Osteoblast (primary cell): Measurements from ENCODE around the gene OTOG. TPM values are rescaled to one million over a fixed set of nuclear protein-coding genes. Genes with fewer than 3 reads are reported as not detected.

Experiments used
- DNase-seq: peaks from one replicate; pipeline ENCODE4 v3.0.0; 2011; ENCODE audit warnings: low spot score, mixed read lengths; ENCODE audit not compliant: insufficient read length; ENCODE audit errors: missing footprints
- H2AFZ ChIP-seq: 2 replicates; pipeline ENCODE4 v1.6.0; 2011; ENCODE audit warnings: mild to moderate bottlenecking, low read length
- H3K27ac ChIP-seq: 2 replicates; pipeline ENCODE4 v1.5.1; 2011; ENCODE audit warnings: mild to moderate bottlenecking, low read depth, low read length, moderate library complexity
- H3K27me3 ChIP-seq: 2 replicates; pipeline ENCODE4 v1.6.0; 2012; ENCODE audit warnings: mild to moderate bottlenecking, control low read depth, inconsistent platforms, low read length, moderate library complexity; ENCODE audit not compliant: insufficient read depth
- H3K36me3 ChIP-seq: 2 replicates; pipeline ENCODE4 v1.5.1; 2011; ENCODE audit warnings: mild to moderate bottlenecking, low read length, control low read depth, moderate library complexity; ENCODE audit not compliant: insufficient read depth
- H3K4me1 ChIP-seq: 2 replicates; pipeline ENCODE4 v1.5.1; 2011; ENCODE audit warnings: mild to moderate bottlenecking, low read length, control low read depth, moderate library complexity; ENCODE audit not compliant: insufficient read depth
- H3K4me2 ChIP-seq: 2 replicates; pipeline ENCODE4 v1.6.0; 2011; ENCODE audit warnings: mild to moderate bottlenecking, low read length; ENCODE audit not compliant: insufficient read depth
- H3K4me3 ChIP-seq: fragments of 200-600 bp; sonication (generic); 3 replicates; pipeline ENCODE4 v1.5.1; 2012; ENCODE audit warnings: mild to moderate bottlenecking, low read length, inconsistent platforms; ENCODE audit not compliant: insufficient read depth
- H3K79me2 ChIP-seq: 2 replicates; pipeline ENCODE4 v1.6.0; 2012; ENCODE audit warnings: mild to moderate bottlenecking, low read length, control low read depth, inconsistent platforms; ENCODE audit not compliant: insufficient read depth
- H3K9me3 ChIP-seq: 2 replicates; pipeline ENCODE4 v1.5.1; 2011; ENCODE audit warnings: low read depth, low read length, control low read depth
- H4K20me1 ChIP-seq: 2 replicates; pipeline ENCODE4 v1.6.0; 2012; ENCODE audit warnings: mild to moderate bottlenecking, low read length, control low read depth; ENCODE audit not compliant: insufficient read depth
- total RNA-seq: library from RNA; depleted of rRNA; stranded (reverse); fragments of >200 nt; gene quantifications from 2 replicates; pipeline ENCODE4 v1.2.3, GENCODE V29; 2012
- TF ChIP-seq, protein P1 (sequence below): IDR thresholded peaks from 2 replicates; pipeline ENCODE4 v1.5.1; 2011; ENCODE audit warnings: mild to moderate bottlenecking, low read depth, low read length, moderate library complexity; ENCODE audit errors: extremely low read depth

Gene OTOG
- total RNA-seq, 1 donor, result not detected

DNA sequence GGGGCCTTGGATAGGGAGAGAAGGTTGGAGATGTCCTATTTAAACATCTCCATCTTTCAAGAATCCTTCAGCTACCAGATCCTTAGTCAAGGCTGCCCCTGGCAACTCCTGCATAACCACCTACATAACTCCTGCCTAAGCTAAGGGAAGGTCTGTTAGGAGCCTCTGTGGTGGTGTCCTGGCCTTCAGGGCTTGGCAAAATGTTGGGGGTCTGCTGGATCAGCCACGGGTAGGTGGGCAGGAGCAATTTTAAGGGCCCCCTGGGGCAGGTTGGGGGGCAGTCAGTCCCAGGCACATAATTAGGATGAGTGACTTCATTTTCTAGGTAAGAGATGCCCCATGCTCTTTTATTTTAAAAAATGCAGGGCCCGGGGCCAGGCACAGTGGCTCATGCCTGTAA is 28.7 kb upstream of the OTOG start:
- Histone ChIP-seq H3K4me2 (no peak overlapping the region), H3K4me1 (no peaks in the 10 kb centered on the region), H3K4me3 (no peak overlapping the region), H2AFZ (no peak overlapping the region), H4K20me1 (no peaks in the 10 kb centered on the region), H3K27ac (no peak overlapping the region), H3K36me3 (no peaks in the 10 kb centered on the region), H3K9me3 (no peaks in the 10 kb centered on the region), H3K27me3 (no peaks in the 10 kb centered on the region), H3K79me2 (no peaks in the 10 kb centered on the region)
- peak; percentile 51 for DNase-seq
- TF ChIP-seq, protein P1, sequence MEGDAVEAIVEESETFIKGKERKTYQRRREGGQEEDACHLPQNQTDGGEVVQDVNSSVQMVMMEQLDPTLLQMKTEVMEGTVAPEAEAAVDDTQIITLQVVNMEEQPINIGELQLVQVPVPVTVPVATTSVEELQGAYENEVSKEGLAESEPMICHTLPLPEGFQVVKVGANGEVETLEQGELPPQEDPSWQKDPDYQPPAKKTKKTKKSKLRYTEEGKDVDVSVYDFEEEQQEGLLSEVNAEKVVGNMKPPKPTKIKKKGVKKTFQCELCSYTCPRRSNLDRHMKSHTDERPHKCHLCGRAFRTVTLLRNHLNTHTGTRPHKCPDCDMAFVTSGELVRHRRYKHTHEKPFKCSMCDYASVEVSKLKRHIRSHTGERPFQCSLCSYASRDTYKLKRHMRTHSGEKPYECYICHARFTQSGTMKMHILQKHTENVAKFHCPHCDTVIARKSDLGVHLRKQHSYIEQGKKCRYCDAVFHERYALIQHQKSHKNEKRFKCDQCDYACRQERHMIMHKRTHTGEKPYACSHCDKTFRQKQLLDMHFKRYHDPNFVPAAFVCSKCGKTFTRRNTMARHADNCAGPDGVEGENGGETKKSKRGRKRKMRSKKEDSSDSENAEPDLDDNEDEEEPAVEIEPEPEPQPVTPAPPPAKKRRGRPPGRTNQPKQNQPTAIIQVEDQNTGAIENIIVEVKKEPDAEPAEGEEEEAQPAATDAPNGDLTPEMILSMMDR, result no peak

DNA sequence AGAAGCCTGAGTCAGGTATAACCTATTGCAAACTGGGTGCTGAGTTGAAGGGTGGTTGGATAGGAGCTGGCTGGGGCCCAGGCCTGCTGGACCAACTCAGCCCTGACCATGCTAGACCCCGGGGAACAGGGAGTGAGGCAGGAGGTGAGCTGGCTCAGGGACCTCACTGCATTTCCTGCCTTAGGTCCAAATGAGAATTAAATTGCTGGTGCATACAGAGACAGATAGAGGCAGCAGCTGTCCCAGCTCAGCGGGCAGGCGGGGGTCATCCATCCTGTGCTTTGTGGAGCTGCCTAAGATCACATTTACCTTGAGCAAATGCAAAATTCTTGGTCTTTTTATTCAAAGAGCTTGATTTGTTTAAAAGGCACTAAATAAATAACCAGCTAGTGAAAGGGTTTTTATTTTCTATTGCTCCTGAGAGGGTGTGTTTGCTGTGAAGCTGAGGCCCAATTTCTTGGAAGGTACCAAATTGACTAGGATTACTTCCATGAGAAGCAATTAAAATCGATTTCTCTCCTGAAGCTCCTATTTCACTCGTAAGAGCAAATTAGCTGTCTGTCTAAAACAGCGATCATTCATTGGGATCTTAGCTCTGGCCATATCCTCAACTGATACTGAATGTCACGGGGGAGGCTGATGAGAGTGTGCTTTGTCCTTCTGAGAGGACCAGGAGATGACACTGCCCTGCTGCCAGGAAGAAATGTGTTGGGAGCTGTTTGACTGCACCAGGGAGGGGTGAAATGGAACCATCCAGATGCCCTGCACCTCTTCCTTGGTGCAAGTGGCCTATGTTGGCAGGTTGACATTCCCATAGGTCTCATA is 27.8 kb upstream of the OTOG start:
- Histone ChIP-seq H3K4me3 (no peak overlapping the region), H3K36me3 (no peaks in the 10 kb centered on the region), H4K20me1 (no peaks in the 10 kb centered on the region), H2AFZ (no peak overlapping the region), H3K4me1 (no peaks in the 10 kb centered on the region), H3K27ac (no peak overlapping the region), H3K79me2 (no peaks in the 10 kb centered on the region), H3K27me3 (no peaks in the 10 kb centered on the region), H3K9me3 (no peaks in the 10 kb centered on the region), H3K4me2 (no peak overlapping the region)
- DNase-seq, result peak; percentile 58
- TF ChIP-seq, protein P1, result no peak

DNA sequence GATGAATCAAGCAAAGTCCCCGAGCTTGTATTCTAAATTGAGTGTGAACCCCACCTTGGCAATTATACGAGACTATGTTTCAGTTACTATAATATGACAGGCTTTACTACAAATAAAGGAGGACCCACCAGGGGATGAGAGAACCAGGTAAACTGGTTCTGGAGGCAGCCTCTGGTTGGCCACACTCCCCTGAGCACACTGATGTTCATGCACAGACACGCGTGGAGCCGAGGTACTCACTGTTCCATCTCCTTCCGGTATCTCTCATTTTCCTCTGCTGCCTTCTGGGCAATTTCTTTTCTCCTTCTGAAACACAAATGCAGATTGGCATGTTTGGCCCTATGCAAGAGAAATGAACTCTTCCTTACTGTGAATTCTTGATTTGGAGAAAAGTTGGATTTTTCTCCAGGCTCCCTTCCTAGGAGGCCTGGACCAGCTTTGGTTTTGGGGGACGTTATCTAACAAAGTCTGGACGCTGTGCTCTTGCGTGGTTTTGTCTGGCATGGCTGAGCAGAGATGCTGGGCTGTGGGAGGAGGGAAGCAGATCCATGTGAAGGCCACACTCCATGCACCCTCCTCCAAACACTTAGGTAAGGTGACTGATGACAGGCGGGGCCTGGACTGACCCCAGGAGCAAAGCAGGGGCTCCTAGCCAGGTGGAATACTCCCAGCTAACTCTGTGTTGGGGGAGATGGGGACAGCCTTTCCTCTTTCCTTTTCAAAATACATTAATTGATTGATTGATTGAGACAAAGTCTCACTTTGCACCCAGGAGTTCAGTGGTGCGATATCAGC is 25.8 kb upstream of the OTOG start:
- no peaks in the 10 kb centered on the region for H3K36me3 ChIP-seq
- no peaks in the 10 kb centered on the region for H3K9me3 ChIP-seq
- no peak overlapping the region for H3K4me2 ChIP-seq
- no peak overlapping the region for H3K27ac ChIP-seq
- H3K27me3 ChIP-seq, result no peaks in the 10 kb centered on the region
- no peak overlapping the region for H2AFZ ChIP-seq
- no peak overlapping the region for H3K4me3 ChIP-seq
- H4K20me1 ChIP-seq, result no peaks in the 10 kb centered on the region
- no peaks in the 10 kb centered on the region for H3K4me1 ChIP-seq
- H3K79me2 ChIP-seq, result no peaks in the 10 kb centered on the region
- DNase-seq, result peak; percentile 50
- TF ChIP-seq, protein P1, result no peak

DNA sequence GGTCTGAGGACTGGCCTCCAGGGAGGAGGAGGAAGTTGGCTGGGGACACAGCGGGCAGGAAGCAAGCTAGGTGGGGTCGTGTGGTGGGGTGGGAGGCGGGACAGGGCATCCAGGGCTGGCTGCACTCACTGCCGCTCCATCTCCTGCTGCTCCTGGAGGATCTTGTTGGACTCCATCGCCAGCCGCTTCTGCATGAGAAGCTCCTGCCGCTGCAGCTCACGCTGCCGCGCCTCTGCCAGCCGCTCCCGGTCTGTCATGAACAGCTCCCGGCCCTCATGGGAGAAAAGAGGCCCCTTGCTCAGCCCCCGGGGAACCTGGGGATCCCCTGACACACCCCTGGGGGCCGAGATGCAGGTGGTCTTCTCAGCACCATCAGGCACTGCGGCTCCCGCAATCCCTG is 24.4 kb upstream of the OTOG start:
- Histone ChIP-seq H3K36me3 (no peaks in the 10 kb centered on the region), H4K20me1 (no peaks in the 10 kb centered on the region), H3K4me1 (no peaks in the 10 kb centered on the region), H3K79me2 (no peaks in the 10 kb centered on the region), H3K9me3 (no peaks in the 10 kb centered on the region), H3K27me3 (no peaks in the 10 kb centered on the region), H3K27ac (no peak overlapping the region), H3K4me2 (no peak overlapping the region), H2AFZ (no peak overlapping the region), H3K4me3 (no peak overlapping the region)
- TF ChIP-seq, protein P1, result no peak
- DNase-seq, result peak; percentile 30
